HCT116 (cell line): ENCODE data around the gene LRRC32. TPM values are rescaled to one million over a fixed set of nuclear protein-coding genes. Genes with fewer than 3 reads are reported as not detected.

Source experiments
- ATAC-seq: fragments of 200-7000 bp; cut with Tn5 transposase; 2 replicates; pipeline ENCODE4 v1.9.1; 2020; ENCODE audit warnings: mild to moderate bottlenecking, moderate library complexity
- BruUV-seq: library from RNA; stranded (reverse); fragments of 400-500 nt; replicated peaks from 2 replicates; lab custom pipeline; 2021; lab: Mats Ljungman, UMichigan
- CTCF ChIA-PET: fragments of 300-600 bp; sonication (Branson Sonifier 250); formaldehyde crosslinking; loops from one replicate; lab custom pipeline; 2021; ENCODE audit warnings: antibody characterized with exemption; lab: Charles Lee
- POLR2A ChIA-PET: fragments of 300-600, 350-600 bp; sonication (Branson Sonifier 250); formaldehyde crosslinking; loops from one replicate; lab custom pipeline; 2021; ENCODE audit warnings: antibody characterized with exemption; lab: Charles Lee
- RAD21 ChIA-PET, 2 experiments: fragments of 300-600 bp; sonication (Branson Sonifier 250); formaldehyde crosslinking; loops; one replicate each; lab custom pipeline; 2023; ENCODE audit warnings: low total read pairs in 2 of 2; ENCODE audit not compliant: uncharacterized antibody in 2 of 2, unreplicated experiment in 2 of 2, low non-redundant PET in 1 of 2; lab: Charles Lee
- DNase-seq: peaks from one replicate; pipeline ENCODE4 v3.0.0-alpha.2; 2010; ENCODE audit warnings: low read depth, low spot score
- H2AFZ ChIP-seq: fragments of 200-600 bp; shearing (Covaris generic), sonication (generic); 2 replicates; pipeline ENCODE4 v1.6.1; 2017; ENCODE audit warnings: low read depth, mixed run types, mixed read lengths, antibody characterized with exemption, low read length; ENCODE audit not compliant: poor library complexity, severe bottlenecking
- H3K27ac ChIP-seq: 2 replicates; pipeline ENCODE4 v1.5.1; 2012; ENCODE audit warnings: low read depth, low read length
- H3K27me3 ChIP-seq: fragments of 200-600 bp; sonication (generic); 2 replicates; pipeline ENCODE4 v1.6.1; 2016; ENCODE audit warnings: mixed run types, low read length, mixed read lengths; ENCODE audit not compliant: insufficient read depth
- H3K36me3 ChIP-seq, 2 experiments: fragments of 200-500 bp in 1 of 2; fragments of 200-600 bp in 1 of 2; sonication (Bioruptor generic) in 1 of 2; sonication (generic) in 1 of 2; 2 replicates each; pipeline versions ENCODE4 v1.5.1 to v1.6.1; 2014 to 2016; ENCODE audit warnings: low read length in 2 of 2, inconsistent platforms in 1 of 2, mixed read lengths in 1 of 2, mixed run types in 1 of 2; ENCODE audit not compliant: insufficient read depth in 2 of 2, control insufficient read depth in 1 of 2
- H3K4me1 ChIP-seq, 2 experiments: fragments of 200-600 bp in 1 of 2; sonication (generic) in 1 of 2; 2 replicates each; pipeline versions ENCODE4 v1.5.1 to v1.6.1; 2012 to 2017; ENCODE audit warnings: low read length in 2 of 2, inconsistent platforms in 1 of 2, mild to moderate bottlenecking in 1 of 2, mixed read lengths in 1 of 2, mixed run types in 1 of 2, moderate library complexity in 1 of 2; ENCODE audit not compliant: insufficient read depth in 2 of 2, control insufficient read depth in 1 of 2
- H3K4me2 ChIP-seq: fragments of 200-600 bp; sonication (generic); 2 replicates; pipeline ENCODE4 v1.6.1; 2017; ENCODE audit warnings: mixed run types, low read length, mixed read lengths
- H3K4me3 ChIP-seq, 2 experiments: fragments of 200-600 bp in 1 of 2; sonication (generic) in 1 of 2; replicated peaks in 1 of 2; 2 replicates each; pipeline ENCODE4 v1.5.1; 2011 to 2016; ENCODE audit warnings: low read length in 2 of 2, control low read depth in 1 of 2, low read depth in 1 of 2, mild to moderate bottlenecking in 1 of 2, mixed read lengths in 1 of 2, mixed run types in 1 of 2
- H3K79me2 ChIP-seq: fragments of 200-600 bp; sonication (generic); 2 replicates; pipeline ENCODE4 v1.6.1; 2017; ENCODE audit warnings: mild to moderate bottlenecking, mixed run types, low read length, moderate library complexity, mixed read lengths; ENCODE audit not compliant: insufficient read depth
- H3K9ac ChIP-seq: fragments of 200-600 bp; sonication (generic); 2 replicates; pipeline ENCODE4 v1.6.1; 2016; ENCODE audit warnings: low read length, mixed read lengths
- H3K9me2 ChIP-seq: fragments of 200-600 bp; sonication (generic), shearing (Covaris generic); 2 replicates; pipeline ENCODE4 v1.6.1; 2017; ENCODE audit warnings: mixed run types, mild to moderate bottlenecking, moderate library complexity; ENCODE audit not compliant: insufficient read depth
- H3K9me3 ChIP-seq, 2 experiments: fragments of 200-500 bp in 1 of 2; fragments of 200-600 bp in 1 of 2; sonication (Bioruptor generic) in 1 of 2; sonication (generic) in 1 of 2; 2 replicates each; pipeline ENCODE4 v1.6.1; 2014 to 2017; ENCODE audit warnings: low read length in 2 of 2, mixed read lengths in 2 of 2, inconsistent platforms in 1 of 2, low read depth in 1 of 2, mild to moderate bottlenecking in 1 of 2, mixed run types in 1 of 2, moderate library complexity in 1 of 2; ENCODE audit not compliant: control insufficient read depth in 1 of 2, insufficient read depth in 1 of 2
- H4K20me1 ChIP-seq: fragments of 200-600 bp; sonication (generic), shearing (Covaris generic); 2 replicates; pipeline ENCODE4 v1.6.1; 2017; ENCODE audit warnings: mixed run types, mild to moderate bottlenecking, moderate library complexity; ENCODE audit not compliant: insufficient read depth
- CBX3 ChIP-seq: IDR thresholded peaks from 2 replicates; pipeline ENCODE4 v1.6.1; 2012; ENCODE audit warnings: low read depth
- CEBPB ChIP-seq: IDR thresholded peaks from 2 replicates; pipeline ENCODE4 v1.6.1; 2012; ENCODE audit warnings: low read depth
- CTCF ChIP-seq, 3 experiments: fragments of 200-600 bp in 1 of 3; sonication (generic) in 1 of 3; IDR thresholded peaks in 2 of 3; conservative IDR thresholded peaks in 1 of 3; 2 replicates each; pipeline ENCODE4 v1.5.1; 2012 to 2017; ENCODE audit warnings: low read depth in 2 of 3, low read length in 2 of 3, antibody characterized with exemption in 1 of 3, borderline replicate concordance in 1 of 3, control low read depth in 1 of 3, mild to moderate bottlenecking in 1 of 3, mixed read lengths in 1 of 3, mixed run types in 1 of 3, moderate library complexity in 1 of 3; ENCODE audit not compliant: insufficient read depth in 1 of 3
- EGR1 ChIP-seq: IDR thresholded peaks from 2 replicates; pipeline ENCODE4 v1.6.1; 2012; ENCODE audit warnings: low read depth
- ELF1 ChIP-seq: IDR thresholded peaks from 2 replicates; pipeline ENCODE4 v1.6.1; 2012; ENCODE audit warnings: low read depth, borderline replicate concordance
- EZH2 ChIP-seq: fragments of 200-600 bp; sonication (generic); IDR thresholded peaks from 2 replicates; pipeline ENCODE4 v1.6.1; 2017; ENCODE audit warnings: antibody characterized with exemption, mixed run types
- EZH2phosphoT487 ChIP-seq: fragments of 200-600 bp; IDR thresholded peaks from 2 replicates; pipeline ENCODE4 v1.6.1; 2018; ENCODE audit warnings: antibody characterized with exemption, borderline replicate concordance
- FOSL1 ChIP-seq: IDR thresholded peaks from 2 replicates; pipeline ENCODE4 v1.6.1; 2012; ENCODE audit warnings: low read depth
- MAX ChIP-seq: IDR thresholded peaks from 2 replicates; pipeline ENCODE4 v1.6.1; 2012
- POLR2AphosphoS5 ChIP-seq: IDR thresholded peaks from 2 replicates; pipeline ENCODE4 v1.6.1; 2011; ENCODE audit warnings: mild to moderate bottlenecking, low read depth, low read length, moderate library complexity
- RAD21 ChIP-seq: IDR thresholded peaks from 2 replicates; pipeline ENCODE4 v1.6.1; 2012; ENCODE audit warnings: low read depth, mild to moderate bottlenecking
- REST ChIP-seq: IDR thresholded peaks from 2 replicates; pipeline ENCODE4 v1.6.1; 2012; ENCODE audit warnings: low read depth
- SIN3A ChIP-seq: IDR thresholded peaks from 2 replicates; pipeline ENCODE4 v1.6.1; 2012; ENCODE audit warnings: low read depth
- SP1 ChIP-seq: IDR thresholded peaks from 2 replicates; pipeline ENCODE4 v1.6.1; 2012; ENCODE audit warnings: low read depth
- SRF ChIP-seq: IDR thresholded peaks from 2 replicates; pipeline ENCODE4 v1.6.1; 2012; ENCODE audit warnings: low read depth
- TCF7L2 ChIP-seq: IDR thresholded peaks from 2 replicates; pipeline ENCODE4 v1.7.0; 2011; ENCODE audit warnings: borderline replicate concordance, inconsistent platforms; ENCODE audit not compliant: insufficient read depth, insufficient read length; ENCODE audit errors: extremely low read depth
- YY1 ChIP-seq: IDR thresholded peaks from 2 replicates; pipeline ENCODE4 v1.6.1; 2011; ENCODE audit warnings: low read length, low read depth, moderate library complexity, mild to moderate bottlenecking; ENCODE audit not compliant: insufficient replicate concordance; ENCODE audit errors: extremely low read depth
- ZNF274 ChIP-seq: fragments of 200-500 bp; sonication (Bioruptor generic); IDR thresholded peaks from 2 replicates; pipeline ENCODE4 v1.6.1; 2014; ENCODE audit warnings: mild to moderate bottlenecking, low read depth, low read length, inconsistent platforms
- intact Hi-C: fragments of 100-400 bp; cut with micrococcal nuclease; formaldehyde crosslinking; loops from 2 replicates; pipeline ENCODE4 v1.10.0; 2022
- total RNA-seq: library from RNA; stranded (reverse); gene quantifications from one replicate; pipeline ENCODE4 v1.2.1, GENCODE V29; 2021; ENCODE audit not compliant: unreplicated experiment
- TF ChIP-seq, protein P1 (sequence below): IDR thresholded peaks from 2 replicates; pipeline ENCODE4 v1.6.1; 2011; ENCODE audit warnings: mild to moderate bottlenecking, low read length, moderate library complexity; ENCODE audit not compliant: insufficient replicate concordance; ENCODE audit errors: extremely low read depth

LRRC32 gene
- total RNA-seq, 1 experiment from 2014 or later: 0.54 TPM

DNA sequence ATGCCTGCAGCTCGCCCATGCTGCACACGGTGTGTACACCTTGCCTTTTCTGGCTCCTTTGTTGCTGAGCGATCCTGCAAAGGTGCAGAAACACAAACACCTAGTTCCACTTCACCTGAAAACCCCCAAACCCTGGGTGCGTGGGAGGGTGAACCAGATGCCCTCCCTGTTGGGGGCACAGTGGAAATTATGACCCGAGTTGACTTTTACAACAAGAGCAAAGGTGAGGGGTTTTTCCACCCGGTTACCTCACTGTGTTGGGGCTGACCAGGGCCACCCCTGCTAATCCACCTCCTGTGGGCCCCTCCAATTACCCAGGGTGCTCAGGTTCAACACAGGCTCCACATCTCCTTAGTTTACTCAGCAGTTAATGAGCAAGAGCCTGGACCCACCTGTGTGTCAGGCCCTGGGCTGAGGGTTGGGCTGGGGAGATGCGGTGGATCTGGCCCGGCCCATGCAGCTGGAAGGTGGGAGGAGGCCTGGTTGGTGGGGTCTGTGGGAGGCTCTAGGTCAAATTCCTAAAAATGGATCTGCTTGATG is 42.1 kb downstream of the LRRC32 start:
- Histone ChIP-seq H3K9ac (no peak overlapping the region), H3K4me1 (no peaks in the 10 kb centered on the region), H2AFZ (no peak overlapping the region), H3K9me3 (peaks cover 0 to 11% of the 10 kb centered on the region in 2 experiments; a peak in 1 of 4 replicates), H3K9me2 (no peaks in the 10 kb centered on the region), H4K20me1 (no peaks in the 10 kb centered on the region), H3K27ac (no peak overlapping the region), H3K4me2 (no peak overlapping the region), H3K4me3 (no peak overlapping the region), H3K36me3 (no peaks in the 10 kb centered on the region), H3K27me3 (no peaks in the 10 kb centered on the region), H3K79me2 (no peaks in the 10 kb centered on the region)
- CTCF ChIA-PET: no interaction called here
- POLR2A ChIA-PET: no interaction called here
- RAD21 ChIA-PET: no interaction called here
- no peak for ATAC-seq
- no peak for DNase-seq
- intact Hi-C loops: no loop called here
- no TSS peak for BruUV-seq
- TF ChIP-seq EZH2: no peak
- no peak for TF ChIP-seq CBX3
- TF ChIP-seq SIN3A: no peak
- TF ChIP-seq ZNF274: no peak
- no peak for TF ChIP-seq POLR2AphosphoS5
- TF ChIP-seq TCF7L2: no peak
- TF ChIP-seq SP1: no peak
- no peak for TF ChIP-seq YY1
- TF ChIP-seq ELF1: no peak
- TF ChIP-seq SRF: no peak
- no peak for TF ChIP-seq RAD21
- no peak for TF ChIP-seq FOSL1
- no peak for TF ChIP-seq EGR1
- TF ChIP-seq MAX: no peak
- TF ChIP-seq CTCF (IDR thresholded peaks at IDR 0.05 in 2 of 3, conservative IDR thresholded peaks at IDR 0.05 in 1 of 3; ENCODE audit: borderline replicate concordance in 1 of 3, insufficient read depth in 1 of 3, low read depth in 2 of 3, low read length in 2 of 3): no peak
- TF ChIP-seq, protein P1, sequence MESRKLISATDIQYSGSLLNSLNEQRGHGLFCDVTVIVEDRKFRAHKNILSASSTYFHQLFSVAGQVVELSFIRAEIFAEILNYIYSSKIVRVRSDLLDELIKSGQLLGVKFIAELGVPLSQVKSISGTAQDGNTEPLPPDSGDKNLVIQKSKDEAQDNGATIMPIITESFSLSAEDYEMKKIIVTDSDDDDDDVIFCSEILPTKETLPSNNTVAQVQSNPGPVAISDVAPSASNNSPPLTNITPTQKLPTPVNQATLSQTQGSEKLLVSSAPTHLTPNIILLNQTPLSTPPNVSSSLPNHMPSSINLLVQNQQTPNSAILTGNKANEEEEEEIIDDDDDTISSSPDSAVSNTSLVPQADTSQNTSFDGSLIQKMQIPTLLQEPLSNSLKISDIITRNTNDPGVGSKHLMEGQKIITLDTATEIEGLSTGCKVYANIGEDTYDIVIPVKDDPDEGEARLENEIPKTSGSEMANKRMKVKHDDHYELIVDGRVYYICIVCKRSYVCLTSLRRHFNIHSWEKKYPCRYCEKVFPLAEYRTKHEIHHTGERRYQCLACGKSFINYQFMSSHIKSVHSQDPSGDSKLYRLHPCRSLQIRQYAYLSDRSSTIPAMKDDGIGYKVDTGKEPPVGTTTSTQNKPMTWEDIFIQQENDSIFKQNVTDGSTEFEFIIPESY: no peak
- no peak for TF ChIP-seq CEBPB
- no peak for TF ChIP-seq EZH2phosphoT487
- TF ChIP-seq REST: no peak
